HCT116 (cell line): ENCODE measurements around the gene PREX1. TPM values are rescaled to one million over a fixed set of nuclear protein-coding genes. Genes with fewer than 3 reads are reported as not detected.

ENCODE experiments used
- ATAC-seq: fragments of 200-7000 bp; cut with Tn5 transposase; 2 replicates; pipeline ENCODE4 v1.9.1; 2020; ENCODE audit warnings: mild to moderate bottlenecking, moderate library complexity
- BruUV-seq: library from RNA; stranded (reverse); fragments of 400-500 nt; replicated peaks from 2 replicates; lab custom pipeline; 2021; lab: Mats Ljungman, UMichigan
- CTCF ChIA-PET: fragments of 300-600 bp; sonication (Branson Sonifier 250); formaldehyde crosslinking; loops from one replicate; lab custom pipeline; 2021; ENCODE audit warnings: antibody characterized with exemption; lab: Charles Lee
- POLR2A ChIA-PET: fragments of 300-600, 350-600 bp; sonication (Branson Sonifier 250); formaldehyde crosslinking; loops from one replicate; lab custom pipeline; 2021; ENCODE audit warnings: antibody characterized with exemption; lab: Charles Lee
- RAD21 ChIA-PET, 2 experiments: fragments of 300-600 bp; sonication (Branson Sonifier 250); formaldehyde crosslinking; loops; one replicate each; lab custom pipeline; 2023; ENCODE audit warnings: low total read pairs in 2 of 2; ENCODE audit not compliant: uncharacterized antibody in 2 of 2, unreplicated experiment in 2 of 2, low non-redundant PET in 1 of 2; lab: Charles Lee
- DNase-seq: peaks from one replicate; pipeline ENCODE4 v3.0.0-alpha.2; 2010; ENCODE audit warnings: low read depth, low spot score
- H2AFZ ChIP-seq: fragments of 200-600 bp; shearing (Covaris generic), sonication (generic); 2 replicates; pipeline ENCODE4 v1.6.1; 2017; ENCODE audit warnings: low read depth, mixed run types, mixed read lengths, antibody characterized with exemption, low read length; ENCODE audit not compliant: poor library complexity, severe bottlenecking
- H3K27ac ChIP-seq: 2 replicates; pipeline ENCODE4 v1.5.1; 2012; ENCODE audit warnings: low read depth, low read length
- H3K27me3 ChIP-seq: fragments of 200-600 bp; sonication (generic); 2 replicates; pipeline ENCODE4 v1.6.1; 2016; ENCODE audit warnings: mixed run types, low read length, mixed read lengths; ENCODE audit not compliant: insufficient read depth
- H3K36me3 ChIP-seq, 2 experiments: fragments of 200-500 bp in 1 of 2; fragments of 200-600 bp in 1 of 2; sonication (Bioruptor generic) in 1 of 2; sonication (generic) in 1 of 2; 2 replicates each; pipeline versions ENCODE4 v1.5.1 to v1.6.1; 2014 to 2016; ENCODE audit warnings: low read length in 2 of 2, inconsistent platforms in 1 of 2, mixed read lengths in 1 of 2, mixed run types in 1 of 2; ENCODE audit not compliant: insufficient read depth in 2 of 2, control insufficient read depth in 1 of 2
- H3K4me1 ChIP-seq, 2 experiments: fragments of 200-600 bp in 1 of 2; sonication (generic) in 1 of 2; 2 replicates each; pipeline versions ENCODE4 v1.5.1 to v1.6.1; 2012 to 2017; ENCODE audit warnings: low read length in 2 of 2, inconsistent platforms in 1 of 2, mild to moderate bottlenecking in 1 of 2, mixed read lengths in 1 of 2, mixed run types in 1 of 2, moderate library complexity in 1 of 2; ENCODE audit not compliant: insufficient read depth in 2 of 2, control insufficient read depth in 1 of 2
- H3K4me2 ChIP-seq: fragments of 200-600 bp; sonication (generic); 2 replicates; pipeline ENCODE4 v1.6.1; 2017; ENCODE audit warnings: mixed run types, low read length, mixed read lengths
- H3K4me3 ChIP-seq, 2 experiments: fragments of 200-600 bp in 1 of 2; sonication (generic) in 1 of 2; replicated peaks in 1 of 2; 2 replicates each; pipeline ENCODE4 v1.5.1; 2011 to 2016; ENCODE audit warnings: low read length in 2 of 2, control low read depth in 1 of 2, low read depth in 1 of 2, mild to moderate bottlenecking in 1 of 2, mixed read lengths in 1 of 2, mixed run types in 1 of 2
- H3K79me2 ChIP-seq: fragments of 200-600 bp; sonication (generic); 2 replicates; pipeline ENCODE4 v1.6.1; 2017; ENCODE audit warnings: mild to moderate bottlenecking, mixed run types, low read length, moderate library complexity, mixed read lengths; ENCODE audit not compliant: insufficient read depth
- H3K9ac ChIP-seq: fragments of 200-600 bp; sonication (generic); 2 replicates; pipeline ENCODE4 v1.6.1; 2016; ENCODE audit warnings: low read length, mixed read lengths
- H3K9me2 ChIP-seq: fragments of 200-600 bp; sonication (generic), shearing (Covaris generic); 2 replicates; pipeline ENCODE4 v1.6.1; 2017; ENCODE audit warnings: mixed run types, mild to moderate bottlenecking, moderate library complexity; ENCODE audit not compliant: insufficient read depth
- H3K9me3 ChIP-seq, 2 experiments: fragments of 200-500 bp in 1 of 2; fragments of 200-600 bp in 1 of 2; sonication (Bioruptor generic) in 1 of 2; sonication (generic) in 1 of 2; 2 replicates each; pipeline ENCODE4 v1.6.1; 2014 to 2017; ENCODE audit warnings: low read length in 2 of 2, mixed read lengths in 2 of 2, inconsistent platforms in 1 of 2, low read depth in 1 of 2, mild to moderate bottlenecking in 1 of 2, mixed run types in 1 of 2, moderate library complexity in 1 of 2; ENCODE audit not compliant: control insufficient read depth in 1 of 2, insufficient read depth in 1 of 2
- H4K20me1 ChIP-seq: fragments of 200-600 bp; sonication (generic), shearing (Covaris generic); 2 replicates; pipeline ENCODE4 v1.6.1; 2017; ENCODE audit warnings: mixed run types, mild to moderate bottlenecking, moderate library complexity; ENCODE audit not compliant: insufficient read depth
- CBX3 ChIP-seq: IDR thresholded peaks from 2 replicates; pipeline ENCODE4 v1.6.1; 2012; ENCODE audit warnings: low read depth
- CEBPB ChIP-seq: IDR thresholded peaks from 2 replicates; pipeline ENCODE4 v1.6.1; 2012; ENCODE audit warnings: low read depth
- ELF1 ChIP-seq: IDR thresholded peaks from 2 replicates; pipeline ENCODE4 v1.6.1; 2012; ENCODE audit warnings: low read depth, borderline replicate concordance
- EZH2 ChIP-seq: fragments of 200-600 bp; sonication (generic); IDR thresholded peaks from 2 replicates; pipeline ENCODE4 v1.6.1; 2017; ENCODE audit warnings: antibody characterized with exemption, mixed run types
- EZH2phosphoT487 ChIP-seq: fragments of 200-600 bp; IDR thresholded peaks from 2 replicates; pipeline ENCODE4 v1.6.1; 2018; ENCODE audit warnings: antibody characterized with exemption, borderline replicate concordance
- FOSL1 ChIP-seq: IDR thresholded peaks from 2 replicates; pipeline ENCODE4 v1.6.1; 2012; ENCODE audit warnings: low read depth
- POLR2A ChIP-seq: IDR thresholded peaks from 2 replicates; pipeline ENCODE4 v1.7.0; 2011; ENCODE audit warnings: borderline replicate concordance; ENCODE audit not compliant: insufficient read depth, insufficient read length; ENCODE audit errors: extremely low read depth
- SIN3A ChIP-seq: IDR thresholded peaks from 2 replicates; pipeline ENCODE4 v1.6.1; 2012; ENCODE audit warnings: low read depth
- SRF ChIP-seq: IDR thresholded peaks from 2 replicates; pipeline ENCODE4 v1.6.1; 2012; ENCODE audit warnings: low read depth
- TCF7L2 ChIP-seq: IDR thresholded peaks from 2 replicates; pipeline ENCODE4 v1.7.0; 2011; ENCODE audit warnings: borderline replicate concordance, inconsistent platforms; ENCODE audit not compliant: insufficient read depth, insufficient read length; ENCODE audit errors: extremely low read depth
- YY1 ChIP-seq: IDR thresholded peaks from 2 replicates; pipeline ENCODE4 v1.6.1; 2011; ENCODE audit warnings: low read length, low read depth, moderate library complexity, mild to moderate bottlenecking; ENCODE audit not compliant: insufficient replicate concordance; ENCODE audit errors: extremely low read depth
- intact Hi-C: fragments of 100-400 bp; cut with micrococcal nuclease; formaldehyde crosslinking; loops from 2 replicates; pipeline ENCODE4 v1.10.0; 2022
- total RNA-seq: library from RNA; stranded (reverse); gene quantifications from one replicate; pipeline ENCODE4 v1.2.1, GENCODE V29; 2021; ENCODE audit not compliant: unreplicated experiment
- TF ChIP-seq, protein P1 (sequence below): IDR thresholded peaks from 2 replicates; pipeline ENCODE4 v1.6.1; 2012
- TF ChIP-seq, protein P2 (sequence below), 3 experiments: fragments of 200-600 bp in 1 of 3; sonication (generic) in 1 of 3; IDR thresholded peaks in 2 of 3; conservative IDR thresholded peaks in 1 of 3; 2 replicates each; pipeline ENCODE4 v1.5.1; 2012 to 2017; ENCODE audit warnings: low read depth in 2 of 3, low read length in 2 of 3, antibody characterized with exemption in 1 of 3, borderline replicate concordance in 1 of 3, control low read depth in 1 of 3, mild to moderate bottlenecking in 1 of 3, mixed read lengths in 1 of 3, mixed run types in 1 of 3, moderate library complexity in 1 of 3; ENCODE audit not compliant: insufficient read depth in 1 of 3
- TF ChIP-seq, protein P3 (sequence below): IDR thresholded peaks from 2 replicates; pipeline ENCODE4 v1.6.1; 2011; ENCODE audit warnings: mild to moderate bottlenecking, low read length, moderate library complexity; ENCODE audit not compliant: insufficient replicate concordance; ENCODE audit errors: extremely low read depth

Gene PREX1
- total RNA-seq, 1 experiment from 2014 or later = 6.1 TPM

DNA sequence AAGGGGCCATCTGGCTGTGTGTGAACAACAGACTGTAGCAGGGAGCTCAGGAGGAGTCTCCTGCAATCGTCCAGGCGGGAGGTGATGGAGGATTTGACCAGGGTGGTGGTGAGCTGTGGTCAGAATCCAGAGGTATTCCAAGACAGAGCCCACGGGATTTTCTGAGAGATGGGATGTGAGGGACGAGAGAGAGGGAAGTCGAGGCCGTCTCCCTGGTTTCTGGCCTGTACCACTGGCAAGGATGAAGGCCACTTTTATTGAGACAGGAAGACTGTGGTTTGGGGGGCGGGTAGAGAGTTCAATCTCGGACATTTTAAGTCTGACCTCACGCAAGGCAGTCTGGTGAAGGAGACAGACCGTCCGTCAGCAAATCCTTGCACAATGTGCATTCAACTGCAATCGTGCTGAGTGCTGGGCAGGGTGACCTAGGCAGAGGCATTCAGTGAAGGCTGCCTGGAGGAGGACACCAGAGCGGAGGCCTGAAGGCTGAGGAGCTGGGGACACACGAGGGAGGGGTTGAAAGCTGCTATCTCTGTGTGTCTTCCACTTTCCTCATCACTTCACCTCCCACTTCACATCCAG, 53.9 kb downstream of the PREX1 start:
- no peaks in the 10 kb centered on the region for H4K20me1 ChIP-seq
- H3K4me3 ChIP-seq = no peak overlapping the region
- no peaks in the 10 kb centered on the region for H3K9me3 ChIP-seq
- H3K27ac ChIP-seq = no peak overlapping the region
- no peaks in the 10 kb centered on the region for H3K9me2 ChIP-seq
- no peak for TF ChIP-seq FOSL1
- no peak for TF ChIP-seq SIN3A
- no peak for TF ChIP-seq YY1
- no peak for TF ChIP-seq CEBPB
- H3K4me1 ChIP-seq = peaks cover 0 to 9% of the 10 kb centered on the region in 2 experiments; a peak in 2 of 4 replicates
- H3K9ac ChIP-seq = no peak overlapping the region
- ChIA-PET RAD21 (no interaction called here), POLR2A (no interaction called here), CTCF (no interaction called here)
- no peak for ATAC-seq
- DNase-seq = no peak
- no peaks in the 10 kb centered on the region for H3K36me3 ChIP-seq
- no peak overlapping the region for H3K4me2 ChIP-seq
- H3K27me3 ChIP-seq = no peaks in the 10 kb centered on the region
- H3K79me2 ChIP-seq = no peaks in the 10 kb centered on the region
- intact Hi-C loops = no loop called here
- H2AFZ ChIP-seq = no peak overlapping the region
- BruUV-seq = no TSS peak

DNA sequence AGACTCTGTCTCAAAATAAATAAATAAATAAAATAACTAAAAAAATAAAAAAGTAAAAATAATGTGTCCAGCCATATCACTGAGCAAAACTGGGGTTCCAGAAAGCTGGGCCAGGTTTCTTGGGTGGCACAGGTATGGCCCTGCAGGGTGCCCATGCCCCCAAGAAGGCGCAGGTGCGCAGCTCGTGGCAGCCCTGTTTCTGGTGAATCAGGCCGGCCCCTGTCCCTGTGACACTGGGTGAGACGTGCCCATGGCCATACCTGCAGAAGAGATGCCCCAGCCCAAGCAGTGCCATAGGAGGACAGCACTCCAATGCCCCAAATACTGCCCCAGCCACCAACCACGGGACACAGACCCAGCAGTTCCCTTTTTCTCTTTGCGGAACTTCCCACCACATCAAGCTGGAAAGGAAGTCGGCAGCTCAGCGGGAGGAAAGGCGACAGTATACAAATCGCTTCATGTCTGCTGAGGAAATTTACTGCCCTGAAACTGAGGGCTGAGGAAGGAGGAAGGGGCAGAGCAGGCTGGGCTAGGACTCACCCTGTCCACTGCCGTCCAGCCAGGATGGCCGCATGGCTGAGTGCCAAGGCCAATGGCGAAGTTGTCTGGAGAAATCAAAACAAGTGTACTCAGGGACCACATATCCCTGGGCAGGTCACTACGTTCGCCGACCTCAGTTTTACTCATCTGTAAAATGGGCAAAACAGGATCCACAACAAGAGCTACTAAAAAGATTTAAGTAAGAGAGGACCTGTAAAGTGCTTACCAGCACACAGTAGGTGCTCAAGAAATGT, 55.4 kb downstream of the PREX1 start:
- BruUV-seq = no TSS peak
- TF ChIP-seq SRF (no peak), FOSL1 (no peak), SIN3A (no peak), ELF1 (no peak), TCF7L2 (no peak), CBX3 (no peak), YY1 (no peak), EZH2phosphoT487 (no peak), EZH2 (no peak), CEBPB (no peak), POLR2A (no peak)
- TF ChIP-seq, protein P1, sequence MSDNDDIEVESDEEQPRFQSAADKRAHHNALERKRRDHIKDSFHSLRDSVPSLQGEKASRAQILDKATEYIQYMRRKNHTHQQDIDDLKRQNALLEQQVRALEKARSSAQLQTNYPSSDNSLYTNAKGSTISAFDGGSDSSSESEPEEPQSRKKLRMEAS = no peak
- TF ChIP-seq, protein P2, sequence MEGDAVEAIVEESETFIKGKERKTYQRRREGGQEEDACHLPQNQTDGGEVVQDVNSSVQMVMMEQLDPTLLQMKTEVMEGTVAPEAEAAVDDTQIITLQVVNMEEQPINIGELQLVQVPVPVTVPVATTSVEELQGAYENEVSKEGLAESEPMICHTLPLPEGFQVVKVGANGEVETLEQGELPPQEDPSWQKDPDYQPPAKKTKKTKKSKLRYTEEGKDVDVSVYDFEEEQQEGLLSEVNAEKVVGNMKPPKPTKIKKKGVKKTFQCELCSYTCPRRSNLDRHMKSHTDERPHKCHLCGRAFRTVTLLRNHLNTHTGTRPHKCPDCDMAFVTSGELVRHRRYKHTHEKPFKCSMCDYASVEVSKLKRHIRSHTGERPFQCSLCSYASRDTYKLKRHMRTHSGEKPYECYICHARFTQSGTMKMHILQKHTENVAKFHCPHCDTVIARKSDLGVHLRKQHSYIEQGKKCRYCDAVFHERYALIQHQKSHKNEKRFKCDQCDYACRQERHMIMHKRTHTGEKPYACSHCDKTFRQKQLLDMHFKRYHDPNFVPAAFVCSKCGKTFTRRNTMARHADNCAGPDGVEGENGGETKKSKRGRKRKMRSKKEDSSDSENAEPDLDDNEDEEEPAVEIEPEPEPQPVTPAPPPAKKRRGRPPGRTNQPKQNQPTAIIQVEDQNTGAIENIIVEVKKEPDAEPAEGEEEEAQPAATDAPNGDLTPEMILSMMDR (IDR thresholded peaks at IDR 0.05 in 2 of 3, conservative IDR thresholded peaks at IDR 0.05 in 1 of 3; ENCODE audit: borderline replicate concordance in 1 of 3, insufficient read depth in 1 of 3, low read depth in 2 of 3, low read length in 2 of 3) = no peak
- TF ChIP-seq, protein P3, sequence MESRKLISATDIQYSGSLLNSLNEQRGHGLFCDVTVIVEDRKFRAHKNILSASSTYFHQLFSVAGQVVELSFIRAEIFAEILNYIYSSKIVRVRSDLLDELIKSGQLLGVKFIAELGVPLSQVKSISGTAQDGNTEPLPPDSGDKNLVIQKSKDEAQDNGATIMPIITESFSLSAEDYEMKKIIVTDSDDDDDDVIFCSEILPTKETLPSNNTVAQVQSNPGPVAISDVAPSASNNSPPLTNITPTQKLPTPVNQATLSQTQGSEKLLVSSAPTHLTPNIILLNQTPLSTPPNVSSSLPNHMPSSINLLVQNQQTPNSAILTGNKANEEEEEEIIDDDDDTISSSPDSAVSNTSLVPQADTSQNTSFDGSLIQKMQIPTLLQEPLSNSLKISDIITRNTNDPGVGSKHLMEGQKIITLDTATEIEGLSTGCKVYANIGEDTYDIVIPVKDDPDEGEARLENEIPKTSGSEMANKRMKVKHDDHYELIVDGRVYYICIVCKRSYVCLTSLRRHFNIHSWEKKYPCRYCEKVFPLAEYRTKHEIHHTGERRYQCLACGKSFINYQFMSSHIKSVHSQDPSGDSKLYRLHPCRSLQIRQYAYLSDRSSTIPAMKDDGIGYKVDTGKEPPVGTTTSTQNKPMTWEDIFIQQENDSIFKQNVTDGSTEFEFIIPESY = no peak
- POLR2A ChIA-PET = no interaction called here
- Histone ChIP-seq H3K27me3 (no peaks in the 10 kb centered on the region), H3K9ac (no peak overlapping the region), H3K4me2 (no peak overlapping the region), H4K20me1 (no peaks in the 10 kb centered on the region), H2AFZ (no peak overlapping the region), H3K27ac (no peak overlapping the region), H3K4me1 (peaks cover 0 to 9% of the 10 kb centered on the region in 2 experiments; a peak in 2 of 4 replicates), H3K4me3 (no peak overlapping the region), H3K9me3 (no peaks in the 10 kb centered on the region), H3K9me2 (no peaks in the 10 kb centered on the region), H3K36me3 (no peaks in the 10 kb centered on the region), H3K79me2 (no peaks in the 10 kb centered on the region)
- intact Hi-C loops = no loop called here
- DNase-seq = no peak
- RAD21 ChIA-PET = no interaction called here
- CTCF ChIA-PET = no interaction called here
- ATAC-seq = no peak
